Calu3 (cell line): Measurements from ENCODE around the gene ASF1B. TPM values are rescaled to one million over a fixed set of nuclear protein-coding genes. Genes with fewer than 3 reads are reported as not detected.

ENCODE experiments used
- BruUV-seq: library from RNA; stranded (reverse); fragments of 400-500 nt; replicated peaks from 2 replicates; lab custom pipeline; 2021; lab: Mats Ljungman, UMichigan
- CTCF ChIA-PET: fragments of 300-600 bp; sonication (Branson Sonifier 250); formaldehyde crosslinking; loops from one replicate; lab custom pipeline; 2022; ENCODE audit warnings: antibody characterized with exemption; lab: Charles Lee
- DNase-seq: peaks from one replicate; pipeline ENCODE4 v3.0.0; 2022
- H3K27ac Mint-ChIP-seq: one replicate; pipeline ENCODE4 v1.8.0; 2022; ENCODE audit warnings: mixed read lengths; ENCODE audit not compliant: unreplicated experiment
- H3K27me3 Mint-ChIP-seq: one replicate; pipeline ENCODE4 v1.8.0; 2022; ENCODE audit warnings: mixed read lengths; ENCODE audit not compliant: unreplicated experiment
- H3K36me3 Mint-ChIP-seq: one replicate; pipeline ENCODE4 v1.8.0; 2022; ENCODE audit warnings: mild to moderate bottlenecking, moderate library complexity, mixed read lengths; ENCODE audit not compliant: insufficient read depth, unreplicated experiment
- H3K4me1 Mint-ChIP-seq: one replicate; pipeline ENCODE4 v1.8.0; 2022; ENCODE audit warnings: mild to moderate bottlenecking, low read depth, mixed read lengths; ENCODE audit not compliant: unreplicated experiment
- H3K4me3 Mint-ChIP-seq: one replicate; pipeline ENCODE4 v1.8.0; 2022; ENCODE audit warnings: mild to moderate bottlenecking, low read depth, moderate library complexity, mixed read lengths; ENCODE audit not compliant: unreplicated experiment
- H3K9me3 Mint-ChIP-seq: one replicate; pipeline ENCODE4 v1.8.0; 2022; ENCODE audit warnings: low read depth, mixed read lengths; ENCODE audit not compliant: unreplicated experiment
- intact Hi-C: fragments of 100-400 bp; cut with micrococcal nuclease; formaldehyde crosslinking; loops from one replicate; pipeline ENCODE4 v1.10.0; 2022; ENCODE audit not compliant: unreplicated experiment
- total RNA-seq: library from RNA; stranded (reverse); gene quantifications from 2 replicates; pipeline ENCODE4 v1.2.3, GENCODE V29; 2022
- TF ChIP-seq, protein P1 (sequence below): fragments of 200-600 bp; IDR thresholded peaks from one replicate; pipeline ENCODE4 v1.8.0; 2022; ENCODE audit warnings: antibody characterized with exemption; ENCODE audit not compliant: unreplicated experiment

ASF1B gene
- total RNA-seq, 1 experiment from 2014 or later: 42.6 TPM

DNA sequence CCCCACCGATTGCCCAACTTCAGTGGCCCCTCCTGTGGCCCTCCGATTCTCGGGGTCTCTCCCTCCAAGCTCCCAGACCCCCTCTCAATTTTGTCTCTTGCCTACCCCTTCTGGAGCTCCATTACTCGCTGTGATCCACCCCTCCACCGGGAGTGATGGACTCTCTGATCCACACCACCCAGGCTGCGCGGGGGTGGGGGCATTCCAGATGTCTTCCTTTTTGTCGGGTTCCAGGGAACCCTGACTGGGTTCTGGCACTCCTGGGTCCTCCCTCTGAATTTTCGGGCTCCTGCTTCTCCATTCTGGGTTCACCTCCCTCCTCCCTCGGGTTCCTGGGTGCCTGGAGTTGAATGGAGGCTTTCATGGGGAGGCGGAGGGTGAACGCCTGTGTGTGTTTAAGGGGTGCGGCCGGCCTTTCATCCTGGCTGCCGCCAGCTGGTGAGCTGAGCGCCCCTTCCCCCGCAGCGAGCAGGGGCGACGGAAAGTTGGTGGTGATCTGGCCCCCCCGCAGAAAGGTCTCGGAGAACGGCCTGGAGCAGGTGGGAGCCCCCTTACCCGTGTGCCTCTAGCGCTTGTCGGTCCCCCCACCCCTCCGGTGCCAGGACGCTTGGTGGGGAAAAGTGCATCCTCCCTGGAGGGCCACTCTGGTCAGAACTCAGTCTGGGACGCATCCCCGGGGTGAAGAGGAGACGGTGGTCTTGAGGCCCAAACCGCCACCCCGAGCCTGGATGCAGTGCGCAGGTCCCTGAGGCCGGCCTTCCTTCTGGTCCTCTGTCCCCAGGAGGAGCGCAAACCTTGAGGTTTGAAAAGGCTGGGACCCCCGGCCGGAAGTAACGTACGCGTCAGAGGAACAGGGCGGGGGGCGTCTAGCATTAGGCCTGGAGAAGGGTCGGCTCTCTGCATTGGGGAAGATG, 62.2 kb downstream of the ASF1B start:
- peak; percentile 44 for DNase-seq

GRCh38 chr19:14073261-14073924, 63.0 kb downstream of the ASF1B start:
- BruUV-seq: no TSS peak
- H3K4me1 Mint-ChIP-seq: no peaks in the 10 kb centered on the region
- TF ChIP-seq, protein P1, sequence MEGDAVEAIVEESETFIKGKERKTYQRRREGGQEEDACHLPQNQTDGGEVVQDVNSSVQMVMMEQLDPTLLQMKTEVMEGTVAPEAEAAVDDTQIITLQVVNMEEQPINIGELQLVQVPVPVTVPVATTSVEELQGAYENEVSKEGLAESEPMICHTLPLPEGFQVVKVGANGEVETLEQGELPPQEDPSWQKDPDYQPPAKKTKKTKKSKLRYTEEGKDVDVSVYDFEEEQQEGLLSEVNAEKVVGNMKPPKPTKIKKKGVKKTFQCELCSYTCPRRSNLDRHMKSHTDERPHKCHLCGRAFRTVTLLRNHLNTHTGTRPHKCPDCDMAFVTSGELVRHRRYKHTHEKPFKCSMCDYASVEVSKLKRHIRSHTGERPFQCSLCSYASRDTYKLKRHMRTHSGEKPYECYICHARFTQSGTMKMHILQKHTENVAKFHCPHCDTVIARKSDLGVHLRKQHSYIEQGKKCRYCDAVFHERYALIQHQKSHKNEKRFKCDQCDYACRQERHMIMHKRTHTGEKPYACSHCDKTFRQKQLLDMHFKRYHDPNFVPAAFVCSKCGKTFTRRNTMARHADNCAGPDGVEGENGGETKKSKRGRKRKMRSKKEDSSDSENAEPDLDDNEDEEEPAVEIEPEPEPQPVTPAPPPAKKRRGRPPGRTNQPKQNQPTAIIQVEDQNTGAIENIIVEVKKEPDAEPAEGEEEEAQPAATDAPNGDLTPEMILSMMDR: peak; percentile 35
- H3K9me3 Mint-ChIP-seq: no peaks in the 10 kb centered on the region
- H3K4me3 Mint-ChIP-seq: peak overlapping the region; percentile 92
- DNase-seq: peak; percentile 78
- peak overlapping the region; percentile 67 for H3K27ac Mint-ChIP-seq
- CTCF ChIA-PET: interaction anchor here (0.7 kb wide), 1 partner anchor 63 kb away, joined by 3 read pairs; the partner anchor contains the start of gene ASF1B
- H3K36me3 Mint-ChIP-seq: peaks cover 27% of the 10 kb centered on the region
- H3K27me3 Mint-ChIP-seq: no peaks in the 10 kb centered on the region
- intact Hi-C loops: loop anchor here (2.0 kb wide), 1 partner anchor 193 kb away; no protein-coding TSS in a partner anchor

More for the DNA sequence above, 62.2 kb downstream of the ASF1B start:
- Mint-ChIP-seq H3K36me3 (peaks cover 27% of the 10 kb centered on the region), H3K4me1 (no peaks in the 10 kb centered on the region), H3K27me3 (no peaks in the 10 kb centered on the region), H3K4me3 (peak overlapping the region; percentile 92), H3K9me3 (no peaks in the 10 kb centered on the region), H3K27ac (peak overlapping the region; percentile 67)
- intact Hi-C loops: loop anchor here (2.0 kb wide), 1 partner anchor 193 kb away; no protein-coding TSS in a partner anchor
- TF ChIP-seq, protein P1: no peak
- CTCF ChIA-PET: interaction anchor here (0.7 kb wide), 1 partner anchor 62 kb away, joined by 3 read pairs; the partner anchor contains the start of gene ASF1B
- BruUV-seq: TSS peak; percentile 47

DNA sequence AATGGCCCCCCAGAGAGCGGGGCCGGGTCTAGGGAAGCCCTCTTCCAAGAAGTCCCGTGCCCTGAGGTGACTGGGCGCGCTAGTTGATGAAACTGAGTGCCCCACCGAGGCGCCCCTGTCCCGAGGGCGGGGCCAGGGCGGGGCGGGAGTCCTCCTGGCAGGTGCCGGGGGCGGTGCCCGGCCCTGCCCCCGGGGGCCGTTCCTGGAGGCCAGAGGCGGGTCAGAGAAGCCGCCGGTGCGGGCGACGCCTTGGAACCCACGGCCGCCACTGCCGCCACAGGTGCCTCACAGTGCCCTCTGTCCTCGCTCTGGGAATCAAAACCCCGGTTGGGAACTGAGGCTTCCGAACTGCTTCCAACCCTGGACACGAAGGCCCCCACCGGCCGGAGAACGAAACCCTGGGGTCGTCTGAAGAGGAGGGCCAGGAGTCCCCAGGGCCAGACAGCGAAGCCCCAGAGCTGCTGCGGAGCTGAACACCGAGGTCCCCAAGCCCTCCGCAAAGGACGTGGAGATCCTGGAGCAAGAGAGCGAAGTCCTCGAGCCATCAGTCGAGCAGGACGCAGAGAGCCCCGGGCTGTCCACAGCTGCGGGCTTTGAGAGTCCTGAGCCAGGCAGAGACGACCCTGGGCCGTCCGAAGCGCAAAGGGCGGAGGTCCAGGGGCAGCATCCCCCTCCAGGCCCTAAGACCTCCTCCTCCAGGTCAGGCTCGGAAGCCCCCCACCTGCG, 63.7 kb downstream of the ASF1B start, which contains the start of gene MISP3:
TSS of gene MISP3 (plus strand) at position 252 of the 726 bp plus-strand sequence. CDS start 524 bp downstream, outside the sequence.
- Mint-ChIP-seq H3K27me3 (no peaks in the 10 kb centered on the region), H3K36me3 (peaks cover 27% of the 10 kb centered on the region), H3K4me1 (no peaks in the 10 kb centered on the region), H3K4me3 (peak within 1 kb of the TSS; percentile 92), H3K9me3 (no peaks in the 10 kb centered on the region), H3K27ac (peak within 1 kb of the TSS; percentile 67)
- BruUV-seq: TSS peak; percentile 40
- TF ChIP-seq, protein P1: no peak
- intact Hi-C loops: loop anchor here (2.0 kb wide), 1 partner anchor 192 kb away; no protein-coding TSS in a partner anchor
- DNase-seq: peak; percentile 72
- CTCF ChIA-PET: interaction anchor here (0.5 to 1.8 kb wide), 5 partner anchors 41 to 954 kb away, joined by 3 to 8 read pairs (median 7); partner anchors contain the start of genes ASF1B and IL27RA
